A549 (cell line): ENCODE measurements around the gene ZNF507.

ENCODE experiments used
- JUN ChIP-seq, 2 experiments: fragments of >200 bp; sonication (Bioruptor Twin); formaldehyde crosslinking; IDR thresholded peaks; 2 replicates in 1 of 2; 3 replicates in 1 of 2; pipeline ENCODE4 v1.6.1; 2016 to 2017
- POLR2A ChIP-seq: IDR thresholded peaks from 2 replicates; pipeline ENCODE4 v1.6.1; 2012; ENCODE audit warnings: mild to moderate bottlenecking, low read length
- POLR2AphosphoS2 ChIP-seq: conservative IDR thresholded peaks from 2 replicates; pipeline ENCODE4 v1.6.1; 2012; ENCODE audit warnings: low read length, improper control_type of control experiment, inconsistent platforms
- RAD21 ChIP-seq, 2 experiments: fragments of >200 bp in 1 of 2; sonication (Bioruptor Twin) in 1 of 2; formaldehyde crosslinking in 1 of 2; IDR thresholded peaks in 1 of 2; conservative IDR thresholded peaks in 1 of 2; 2 replicates in 1 of 2; 3 replicates in 1 of 2; pipeline ENCODE4 v1.6.1; 2012 to 2018; ENCODE audit warnings: inconsistent platforms in 1 of 2
- RNF2 ChIP-seq: fragments of 200-600 bp; sonication (generic); IDR thresholded peaks from 2 replicates; pipeline ENCODE4 v1.6.1; 2016; ENCODE audit warnings: low read depth, mild to moderate bottlenecking, antibody characterized with exemption, moderate library complexity, borderline replicate concordance
- SMC3 ChIP-seq: fragments of >200 bp; sonication (Bioruptor Twin); formaldehyde crosslinking; IDR thresholded peaks from 3 replicates; pipeline ENCODE4 v1.6.1; 2018; ENCODE audit warnings: inconsistent platforms
- TFCP2L1 ChIP-seq: fragments of 250-450 bp; sonication (Bioruptor Pico); IDR thresholded peaks from 2 replicates; pipeline ENCODE4 v1.5.0; 2021; ENCODE audit warnings: mild to moderate bottlenecking
- TF ChIP-seq, protein P1 (sequence below): fragments of >200 bp; sonication (Bioruptor Twin); formaldehyde crosslinking; IDR thresholded peaks from 3 replicates; pipeline ENCODE4 v1.5.1; 2016
- TF ChIP-seq, protein P2 (sequence below): fragments of 250-450 bp; sonication (Bioruptor Pico); IDR thresholded peaks from 2 replicates; pipeline ENCODE4 v1.5.0; 2020; ENCODE audit warnings: low read depth, mild to moderate bottlenecking, moderate library complexity

DNA sequence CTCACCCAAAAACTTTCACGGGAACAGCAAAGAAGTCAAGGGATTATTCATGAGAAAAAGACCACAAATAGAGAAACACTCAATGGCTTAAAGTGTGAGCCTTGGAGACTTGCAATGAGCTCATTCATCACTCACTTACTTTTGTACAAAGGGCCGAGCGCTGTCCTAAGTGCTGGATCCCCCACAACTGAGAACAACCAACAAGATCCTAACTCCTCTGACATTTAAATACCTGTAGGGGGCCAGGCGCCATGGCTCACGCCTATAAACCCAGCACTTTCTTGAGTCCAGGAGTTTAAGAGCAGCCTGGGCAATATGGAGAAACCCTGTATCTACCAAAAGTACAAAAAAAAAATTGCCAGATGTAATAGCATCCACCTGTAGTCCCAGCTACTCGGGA, 29.4 kb upstream of the ZNF507 start:
- TF ChIP-seq, protein P1, sequence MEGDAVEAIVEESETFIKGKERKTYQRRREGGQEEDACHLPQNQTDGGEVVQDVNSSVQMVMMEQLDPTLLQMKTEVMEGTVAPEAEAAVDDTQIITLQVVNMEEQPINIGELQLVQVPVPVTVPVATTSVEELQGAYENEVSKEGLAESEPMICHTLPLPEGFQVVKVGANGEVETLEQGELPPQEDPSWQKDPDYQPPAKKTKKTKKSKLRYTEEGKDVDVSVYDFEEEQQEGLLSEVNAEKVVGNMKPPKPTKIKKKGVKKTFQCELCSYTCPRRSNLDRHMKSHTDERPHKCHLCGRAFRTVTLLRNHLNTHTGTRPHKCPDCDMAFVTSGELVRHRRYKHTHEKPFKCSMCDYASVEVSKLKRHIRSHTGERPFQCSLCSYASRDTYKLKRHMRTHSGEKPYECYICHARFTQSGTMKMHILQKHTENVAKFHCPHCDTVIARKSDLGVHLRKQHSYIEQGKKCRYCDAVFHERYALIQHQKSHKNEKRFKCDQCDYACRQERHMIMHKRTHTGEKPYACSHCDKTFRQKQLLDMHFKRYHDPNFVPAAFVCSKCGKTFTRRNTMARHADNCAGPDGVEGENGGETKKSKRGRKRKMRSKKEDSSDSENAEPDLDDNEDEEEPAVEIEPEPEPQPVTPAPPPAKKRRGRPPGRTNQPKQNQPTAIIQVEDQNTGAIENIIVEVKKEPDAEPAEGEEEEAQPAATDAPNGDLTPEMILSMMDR, result no peak
- TF ChIP-seq POLR2AphosphoS2 (no peak), RNF2 (no peak), POLR2A (no peak), TFCP2L1 (CRISPR knock-in tag) (no peak), SMC3 (no peak), RAD21 (conservative IDR thresholded peaks at IDR 0.05 in 1 of 2, IDR thresholded peaks at IDR 0.05 in 1 of 2) (no peak), JUN (IDR thresholded peaks at IDR 0.05) (no peak)
- TF ChIP-seq, protein P2, sequence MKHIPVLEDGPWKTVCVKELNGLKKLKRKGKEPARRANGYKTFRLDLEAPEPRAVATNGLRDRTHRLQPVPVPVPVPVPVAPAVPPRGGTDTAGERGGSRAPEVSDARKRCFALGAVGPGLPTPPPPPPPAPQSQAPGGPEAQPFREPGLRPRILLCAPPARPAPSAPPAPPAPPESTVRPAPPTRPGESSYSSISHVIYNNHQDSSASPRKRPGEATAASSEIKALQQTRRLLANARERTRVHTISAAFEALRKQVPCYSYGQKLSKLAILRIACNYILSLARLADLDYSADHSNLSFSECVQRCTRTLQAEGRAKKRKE (CRISPR knock-in tag), result no peak
